NAMALWA (cell line): Measurements from ENCODE around the gene MSRB1.
A peak's percentile ranks its signal among the peaks of the same experiment; 100 is the strongest.
"Not testable (repeated sequence)": the region's sequence is repeated elsewhere in the genome, so short reads cannot be mapped to it uniquely, and the experiment has no call there.

Source experiments
- DNase-seq: peaks from one replicate; pipeline ENCODE4 v3.0.0-alpha.2; 2015; ENCODE audit warnings: low spot score

The MSRB1 gene

DNA sequence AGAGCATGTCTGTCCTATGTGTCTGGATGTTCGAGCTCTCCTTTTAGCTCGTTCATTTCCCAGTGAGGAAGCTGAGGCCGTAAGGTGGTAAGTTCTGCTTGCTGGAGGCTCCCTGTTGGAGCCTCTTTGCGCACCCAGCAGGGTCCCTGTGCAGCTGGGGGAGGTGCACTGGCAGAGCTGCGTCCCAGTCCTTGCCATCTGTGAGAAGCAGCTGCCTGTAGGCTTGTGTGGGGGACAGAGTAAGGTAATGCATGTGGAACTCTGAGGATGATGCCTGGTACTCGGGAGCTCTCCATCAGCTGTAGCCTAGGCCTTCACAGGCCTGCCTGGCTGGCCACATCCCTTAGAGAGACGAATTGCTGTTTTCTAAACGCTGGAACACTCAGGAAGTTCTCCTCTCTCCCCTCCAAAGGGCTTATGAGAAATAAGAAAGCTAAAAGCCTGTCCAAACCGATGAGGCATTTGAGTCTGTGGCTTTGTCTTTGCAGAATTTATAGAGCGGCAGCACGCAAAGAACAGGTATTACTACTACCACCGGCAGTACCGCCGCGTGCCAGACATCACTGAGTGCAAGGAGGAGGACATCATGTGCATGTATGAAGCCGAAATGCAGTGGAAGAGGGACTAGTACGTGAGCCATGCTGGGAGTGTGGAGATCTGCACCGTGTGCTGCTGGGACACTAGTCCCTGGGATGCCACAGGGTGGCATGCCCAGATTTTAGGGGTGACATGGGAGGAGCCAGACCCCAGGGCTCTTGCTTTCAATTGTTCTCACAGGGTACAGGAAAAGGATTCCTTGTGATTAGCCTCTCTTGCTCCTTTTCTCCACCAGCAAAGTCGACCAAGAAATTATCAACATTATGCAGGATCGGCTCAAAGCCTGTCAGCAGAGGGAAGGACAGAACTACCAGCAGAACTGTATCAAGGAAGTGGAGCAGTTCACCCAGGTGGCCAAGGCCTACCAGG is 17.9 kb upstream of the MSRB1 start:
- peak; percentile 79 for DNase-seq

- DNase-seq, result peak; percentile 90
These were observed 16.5 kb upstream of the MSRB1 start, which contains the start of gene NDUFB10 for GRCh38 chr16:1959269-1960039. Gene NDUFB10, plus strand, starts transcription at chr16:1959538. Its CDS starts 87 bp downstream, at chr16:1959625.

DNA sequence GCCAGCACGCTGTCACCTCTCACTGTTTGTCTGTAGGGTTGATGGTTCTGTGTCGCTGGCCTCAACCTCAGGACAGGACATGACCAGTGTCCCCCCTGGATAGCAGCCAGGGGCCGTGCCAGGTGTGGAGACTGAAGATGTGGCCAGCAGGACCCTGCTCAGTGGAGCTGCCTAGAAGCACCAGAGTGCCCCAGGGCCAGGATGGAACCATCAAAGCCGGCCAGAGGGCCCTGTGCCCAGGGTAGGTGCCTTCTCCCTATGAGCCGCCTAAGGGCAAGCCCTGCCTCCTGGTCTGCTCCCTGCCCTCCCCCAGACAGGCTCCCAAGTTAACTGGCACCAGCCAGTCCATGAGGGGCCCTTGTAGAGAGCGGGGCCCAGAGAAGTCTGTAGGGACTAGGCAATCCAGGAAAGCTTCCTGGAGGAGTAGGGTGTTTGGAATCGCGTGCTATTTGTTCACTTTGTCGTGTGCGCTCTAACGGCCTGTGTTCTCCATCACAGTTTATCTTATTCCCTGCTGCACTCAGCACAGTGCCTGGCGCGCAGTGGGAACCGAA is 15.8 kb upstream of the MSRB1 start:
- no peak for DNase-seq

DNA sequence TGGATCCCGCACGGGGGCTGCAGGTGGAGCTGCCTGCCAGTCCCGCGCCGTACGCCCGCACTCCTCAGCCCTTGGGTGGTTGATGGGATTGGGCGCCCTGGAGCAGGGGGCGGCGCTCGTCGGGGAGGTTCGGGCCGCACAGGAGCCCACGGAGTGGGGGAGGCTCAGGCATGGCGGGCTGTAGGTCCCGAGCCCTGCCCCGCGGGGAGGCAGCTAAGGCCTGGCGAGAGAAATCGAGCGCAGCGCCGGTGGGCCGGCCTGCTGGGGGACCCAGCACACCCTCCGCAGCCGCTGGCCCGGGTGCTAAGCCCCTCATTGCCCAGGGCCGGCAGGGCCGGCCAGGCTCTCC is 15.1 kb upstream of the MSRB1 start:
- not testable (repeated sequence) for DNase-seq

DNA sequence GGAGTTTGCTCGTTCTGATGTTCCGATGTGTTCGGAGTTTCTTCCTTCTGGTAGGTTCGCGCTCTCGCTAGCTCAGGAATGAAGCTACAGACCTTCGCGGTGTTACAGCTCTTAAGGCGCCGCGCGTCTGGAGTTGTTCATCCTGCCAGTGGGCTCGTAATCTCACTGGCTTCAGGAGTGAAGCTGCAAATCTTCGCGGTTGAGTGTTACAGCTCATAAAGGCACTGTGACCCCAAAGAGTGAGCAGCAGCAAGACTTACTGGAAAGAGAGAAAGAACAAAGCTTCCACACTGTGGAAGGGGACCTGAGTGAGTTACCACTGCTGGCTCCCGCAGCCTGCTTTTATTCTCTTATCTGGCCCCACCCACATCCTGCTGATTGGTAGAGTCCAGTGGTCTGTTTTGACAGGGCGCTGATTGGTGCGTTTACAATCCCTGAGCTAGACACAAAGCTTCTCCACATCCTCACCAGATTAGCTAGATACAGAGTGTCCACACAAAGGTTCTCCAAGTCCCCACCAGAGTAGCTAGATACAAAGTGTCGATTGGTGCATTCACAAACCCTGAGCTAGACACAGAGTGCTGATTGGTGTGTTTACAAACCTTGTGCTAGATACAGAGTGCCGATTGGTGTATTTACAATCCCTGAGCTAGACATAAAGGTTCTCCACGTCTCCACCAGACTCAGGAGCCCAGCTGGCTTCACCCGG is 14.6 kb upstream of the MSRB1 start:
- DNase-seq, result not testable (repeated sequence)

DNA sequence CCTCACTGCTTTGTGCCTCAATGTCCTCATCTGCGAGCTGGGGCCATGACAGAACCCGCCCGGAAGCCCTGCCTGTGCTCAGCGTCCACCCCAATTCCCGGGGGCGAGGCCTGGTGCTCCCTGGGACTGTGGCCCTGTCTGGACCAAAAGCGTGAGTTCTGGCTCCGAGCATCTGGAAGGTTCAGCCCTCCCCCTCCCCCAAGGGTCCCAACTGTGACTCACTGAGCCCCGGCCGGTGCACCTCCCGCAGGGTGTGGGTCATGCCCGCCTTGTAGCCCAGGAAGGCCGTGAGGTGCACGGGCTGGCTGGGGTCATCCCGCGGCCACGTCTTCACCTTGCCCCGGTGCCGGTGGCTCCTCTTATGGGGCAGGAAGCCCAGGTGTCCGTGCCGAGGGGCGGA is 10.7 kb upstream of the MSRB1 start:
- DNase-seq, result no peak

- DNase-seq, result no peak
These were observed 7.6 kb upstream of the MSRB1 start for GRCh38 chr16:1950559-1950958.

DNA sequence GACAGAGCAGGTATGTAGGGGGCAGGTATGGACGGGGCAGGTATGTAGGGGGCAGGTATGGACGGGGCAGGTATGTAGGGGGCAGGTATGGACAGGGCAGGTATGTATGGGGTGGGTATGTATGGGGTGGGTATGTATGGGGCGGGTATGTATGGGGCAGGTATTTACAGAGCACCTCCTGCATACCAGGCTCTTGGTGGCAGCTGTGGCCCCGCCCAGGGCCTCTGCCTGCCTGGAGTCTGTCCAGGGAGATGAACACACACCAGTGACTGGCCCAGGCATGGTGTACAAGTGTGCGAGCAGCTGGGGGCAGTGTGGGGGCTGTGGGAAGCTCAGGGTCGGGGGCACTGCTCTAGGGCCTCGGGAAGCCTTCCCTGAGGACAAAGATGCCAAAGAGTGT is 7.0 kb upstream of the MSRB1 start:
- no peak for DNase-seq

GRCh38 chr16:1949507-1949906 is 6.5 kb upstream of the MSRB1 start:
- DNase-seq, result no peak

- DNase-seq, result no peak
These were observed 4.3 kb upstream of the MSRB1 start for GRCh38 chr16:1947369-1947670.

DNA sequence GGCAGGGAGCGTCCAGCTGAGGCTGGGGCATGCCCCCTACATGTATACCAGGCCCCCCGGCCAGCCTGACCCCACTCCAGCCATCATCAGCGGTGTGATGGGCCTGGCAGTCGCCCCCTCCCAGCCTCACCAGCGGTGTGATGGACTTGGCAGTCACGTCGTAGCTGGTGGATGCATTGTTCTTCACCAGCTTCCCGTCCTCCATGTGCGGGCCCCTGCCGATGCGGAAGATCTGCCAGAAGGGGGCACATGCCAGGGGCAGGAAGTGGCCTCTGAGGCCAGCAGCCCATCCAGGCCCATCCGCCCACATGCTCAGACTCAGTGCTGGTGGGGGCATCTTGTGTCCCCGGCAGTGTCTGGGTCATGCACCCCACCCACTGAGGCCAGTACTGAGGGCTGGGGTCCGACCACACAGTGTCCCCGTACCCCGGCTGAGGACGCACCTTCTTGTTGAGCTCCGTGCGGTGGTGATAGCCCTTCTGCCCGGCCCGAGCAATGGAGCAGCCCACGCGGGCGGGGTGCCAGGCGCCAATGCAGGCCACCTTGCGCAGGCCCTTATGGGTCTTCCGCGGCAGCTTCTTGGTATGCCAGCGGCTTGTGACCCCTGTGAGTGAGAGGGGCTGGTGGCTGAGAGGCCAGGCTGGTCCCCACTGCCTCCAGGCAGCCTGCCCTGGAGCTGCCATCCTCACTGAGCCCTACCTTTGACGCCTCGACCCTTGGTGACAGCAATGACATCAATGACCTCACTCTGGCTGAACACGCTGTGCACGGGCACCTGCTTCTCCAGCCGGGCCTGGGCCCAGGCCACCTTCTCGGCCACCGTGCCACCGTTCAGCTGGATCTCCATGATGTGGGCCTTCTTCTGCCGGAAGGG is 3.7 kb upstream of the MSRB1 start:
- no peak for DNase-seq

- DNase-seq, result no peak
These were observed 2.8 kb upstream of the MSRB1 start for GRCh38 chr16:1945559-1946391.

DNA sequence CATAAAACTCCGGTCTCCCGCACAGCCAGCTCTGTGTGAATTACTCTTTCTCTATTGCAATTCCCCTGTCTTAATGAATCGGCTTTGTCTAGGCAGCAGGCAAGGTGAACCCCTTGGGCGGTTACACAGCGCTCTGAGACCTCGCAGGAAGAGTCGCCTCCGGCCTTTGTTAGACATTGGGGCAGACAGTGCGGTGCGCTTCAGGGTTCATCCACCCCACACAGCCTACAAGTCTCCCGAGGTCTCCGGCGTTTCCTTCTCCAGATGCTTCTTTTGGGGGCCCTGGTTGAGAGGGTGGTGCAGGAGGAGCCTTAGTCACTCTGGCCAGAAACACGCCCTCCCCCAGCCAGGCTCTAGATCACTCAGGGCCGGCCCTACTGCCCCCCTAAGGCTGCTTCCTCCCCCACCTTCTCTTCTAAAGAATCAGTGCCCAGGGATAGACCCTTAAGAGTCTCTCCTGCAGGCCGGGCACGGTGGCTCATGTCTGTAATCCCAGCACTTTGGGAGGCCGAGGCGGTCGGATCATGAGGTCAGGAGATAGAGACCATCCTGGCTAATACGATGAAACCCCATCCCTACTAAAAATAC is 1.7 kb upstream of the MSRB1 start:
- DNase-seq, result no peak

DNA sequence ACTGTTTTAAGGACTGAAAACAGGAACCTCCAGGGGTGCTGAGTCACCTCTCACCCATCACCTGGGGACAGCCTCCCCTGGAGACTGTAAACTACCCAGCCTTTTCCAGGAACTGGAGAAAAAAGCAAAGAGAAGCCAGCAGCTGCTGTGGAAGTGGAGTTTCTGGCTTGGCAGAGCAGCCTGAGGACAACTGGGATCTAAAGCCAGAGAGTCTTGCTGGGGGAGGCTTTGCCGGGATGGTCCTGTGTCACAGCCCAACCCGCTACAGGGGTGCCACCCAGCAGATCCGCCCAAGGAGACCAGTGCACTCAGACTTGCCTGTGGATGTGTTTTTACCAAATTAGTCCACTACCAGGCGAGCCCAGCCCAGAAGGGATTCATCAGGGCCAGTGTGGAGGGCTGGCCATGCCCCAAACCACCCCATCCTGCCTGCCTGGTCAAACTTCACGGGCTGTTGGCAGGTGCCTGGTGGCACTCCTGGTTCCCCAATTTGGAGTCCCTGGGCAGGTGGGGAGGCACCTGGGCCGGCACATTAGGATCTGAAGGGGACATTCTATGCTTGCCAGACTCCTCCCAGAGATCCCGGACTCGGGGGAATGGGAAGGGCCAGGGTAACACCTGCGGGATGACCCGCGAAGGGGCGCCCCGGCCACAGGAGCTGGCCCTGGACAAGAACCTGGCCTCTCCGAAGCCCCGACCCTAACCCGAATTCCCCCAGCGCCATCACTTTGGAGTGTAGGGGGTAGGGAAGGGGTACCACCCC is 771 bp downstream of the MSRB1 start:
- DNase-seq, result no peak

DNA sequence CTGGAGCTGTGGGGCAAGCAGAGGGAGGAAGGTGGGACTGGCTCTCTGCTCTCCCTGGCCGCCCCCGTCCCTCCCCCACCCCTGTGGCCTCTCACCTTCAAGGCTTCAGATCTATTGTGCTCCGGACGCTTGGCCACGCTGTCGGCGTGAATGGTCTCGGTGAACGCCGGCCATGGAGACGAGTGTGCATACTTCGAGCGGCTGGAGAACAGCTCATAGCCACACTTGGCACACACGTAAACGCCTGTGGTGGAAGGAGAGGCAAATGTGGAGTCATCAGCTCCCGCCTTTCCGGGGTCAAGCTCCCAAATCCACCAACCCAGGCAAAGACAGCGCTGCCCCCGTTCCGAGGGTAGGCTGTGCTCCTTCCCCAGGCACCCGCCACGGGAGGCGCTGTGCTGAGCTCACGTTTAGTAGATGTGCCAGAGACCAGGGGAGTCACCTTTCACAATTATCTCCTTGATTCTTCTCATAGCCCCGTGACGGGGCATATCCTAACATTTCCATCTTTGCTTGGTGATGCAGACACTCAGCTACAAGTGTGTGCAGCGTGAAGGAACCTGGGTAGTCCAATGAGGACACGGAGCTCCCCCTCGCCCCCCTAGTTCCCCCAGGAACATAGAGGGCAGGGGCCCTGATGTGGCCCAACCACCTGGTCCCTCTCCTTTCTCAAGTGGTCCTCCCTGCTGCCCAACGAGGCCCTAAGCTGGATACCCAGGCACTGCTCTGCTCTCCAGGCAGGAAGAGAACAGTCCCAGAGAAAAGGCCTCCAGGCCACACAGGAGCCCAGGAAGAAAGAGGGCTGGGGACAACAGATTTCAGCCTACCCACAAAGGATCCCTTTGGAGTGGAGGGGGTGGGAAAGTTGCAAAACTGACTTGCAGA is 1.6 kb downstream of the MSRB1 start:
- DNase-seq, result no peak

- DNase-seq, result no peak
These were observed 2.5 kb downstream of the MSRB1 start for GRCh38 chr16:1940273-1941161.

DNA sequence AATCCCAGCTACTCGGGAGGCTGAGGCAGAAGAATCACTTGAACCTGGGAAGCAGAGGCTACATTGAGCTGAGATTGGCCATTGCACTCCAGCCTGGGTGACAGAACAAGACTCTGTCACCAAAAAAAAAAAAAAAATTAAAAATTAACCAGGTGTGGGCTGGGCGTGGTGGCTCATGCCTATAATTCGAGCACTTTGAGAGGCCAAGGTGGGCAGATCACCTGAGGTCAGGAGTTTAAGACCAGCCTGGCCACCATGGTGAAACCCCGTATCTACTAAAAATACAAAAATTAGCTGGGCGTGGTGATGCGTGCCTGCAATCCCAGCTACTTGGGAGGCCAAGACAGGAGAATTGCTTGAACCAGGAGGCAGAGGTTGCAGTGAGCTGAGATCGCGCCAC is 3.2 kb downstream of the MSRB1 start:
- DNase-seq, result not testable (repeated sequence)
